Right lobe of liver (tissue), 6 donors: ENCODE data around the gene GTF2IRD1. TPM values are rescaled to one million over a fixed set of nuclear protein-coding genes. Genes with fewer than 3 reads are reported as not detected.

Source experiments
- ATAC-seq, 4 donors: fragments of 200-7000 bp; cut with Tn5 transposase; one replicate each; pipeline ENCODE4 v1.9.1; 2020; ENCODE audit warnings: mild to moderate bottlenecking in 4 of 4, moderate library complexity in 4 of 4
- DNase-seq, 3 donors: peaks; one replicate each; pipeline ENCODE4 v3.0.0-alpha.2; 2020
- H3K27ac ChIP-seq, 3 donors: fragments of 200-600 bp; one replicate each; pipeline ENCODE4 v1.8.0; 2022
- H3K27me3 ChIP-seq, 2 donors: fragments of 200-600 bp; one replicate each; pipeline ENCODE4 v1.8.0; 2022
- H3K36me3 ChIP-seq, 4 donors: fragments of 200-600 bp; sonication (generic) in 1 of 4; one replicate each; pipeline versions ENCODE4 v1.5.1 to v1.8.0; 2017 to 2022; ENCODE audit warnings: control low read depth in 1 of 4
- H3K4me1 ChIP-seq, 4 donors: fragments of 200-600 bp; sonication (generic) in 1 of 4; one replicate each; pipeline versions ENCODE4 v1.5.1 to v1.8.0; 2017 to 2022; ENCODE audit warnings: control low read depth in 1 of 4
- H3K4me3 ChIP-seq, 3 donors: fragments of 200-600 bp; one replicate each; pipeline ENCODE4 v1.8.0; 2022
- H3K9me3 ChIP-seq, 4 donors: fragments of 200-600 bp; sonication (generic) in 1 of 4; one replicate each; pipeline versions ENCODE4 v1.5.1 to v1.8.0; 2017 to 2022; ENCODE audit warnings: control low read depth in 1 of 4
- CTCF ChIP-seq, 4 donors: fragments of 200-600 bp in 3 of 4; fragments of 450-650 bp in 1 of 4; IDR thresholded peaks; one replicate each; pipeline versions ENCODE4 v1.5.1 to v1.8.0; 2016 to 2022; ENCODE audit warnings: antibody characterized with exemption in 4 of 4, mild to moderate bottlenecking in 2 of 4
- POLR2A ChIP-seq: fragments of 450-650 bp; IDR thresholded peaks from one replicate; pipeline ENCODE4 v1.6.1; 2017; ENCODE audit warnings: antibody characterized with exemption, mild to moderate bottlenecking
- WGBS: methylation state at CpG from one replicate; pipeline ENCODE4 v1.1.6; 2018; ENCODE audit warnings: low coverage, low lambda C conversion rate; ENCODE audit not compliant: insufficient coverage; ENCODE audit errors: missing lambda C conversion rate; 5-methylcytosine and 5-hydroxymethylcytosine counted together
- intact Hi-C, 2 donors: fragments of 100-400 bp; cut with DNase I; formaldehyde crosslinking; loops; one replicate each; pipeline versions ENCODE4 v1.11.2 to v1.14.1; 2022
- total RNA-seq, 6 experiments: library from RNA; depleted of rRNA in 2 of 6; stranded (reverse); fragments of >200 nt in 2 of 6; fragmentation: NEBNext Ultra II Directional in 3 of 6; extraction: Animal tissue kit (Norgen Biotek cat#: 25700) in 3 of 6; gene quantifications; one replicate each; pipeline versions ENCODE4 v1.1.0 to v1.2.4, GENCODE V29; 2016 to 2023
- donor health status: DM: no; HTN: yes; CAD: no.
- donor health status: DM: no; HTN: no; CAD: no.
- donor health status: DM: no; HTN: no; CAD: no.
- donor health status: DM: no; HTN: yes; CAD: no.
- donor health status: DM: no; HTN: yes; CAD: no.

GTF2IRD1 gene
- total RNA-seq, 6 experiments from 2014 or later, result 1.9 to 9.8 (median 6.5) TPM

- Histone ChIP-seq H3K27ac (no peak overlapping the region), H3K27me3 (no peaks in the 10 kb centered on the region), H3K36me3 (no peaks in the 10 kb centered on the region), H3K9me3 (no peaks in the 10 kb centered on the region), H3K4me3 (no peak overlapping the region), H3K4me1 (no peaks in the 10 kb centered on the region)
- WGBS, result 95% methylated on average over 6 of the region's 8 CpGs
- intact Hi-C loops, result no loop called here
- no peak for ATAC-seq
- no peak for TF ChIP-seq POLR2A
- no peak for TF ChIP-seq CTCF (IDR thresholded peaks at IDR 0.05)
- DNase-seq, result no peak
Observed at GRCh38 chr7:74470504-74470903, 16.8 kb downstream of the GTF2IRD1 start.

GRCh38 chr7:74473116-74473515 lies 19.4 kb downstream of the GTF2IRD1 start:
- ATAC-seq (no peak), DNase-seq (no peak)
- 80% methylated on average over 1 of the region's 5 CpGs for WGBS
- no peak overlapping the region for H3K4me3 ChIP-seq
- no peaks in the 10 kb centered on the region for H3K36me3 ChIP-seq
- no peak overlapping the region for H3K27ac ChIP-seq
- TF ChIP-seq CTCF (IDR thresholded peaks at IDR 0.05), result no peak
- no peak for TF ChIP-seq POLR2A
- peaks cover 0 to 8% (median 5%) of the 10 kb centered on the region in 4 donors for H3K4me1 ChIP-seq
- intact Hi-C loops, result no loop called here
- no peaks in the 10 kb centered on the region for H3K9me3 ChIP-seq
- no peaks in the 10 kb centered on the region for H3K27me3 ChIP-seq

GRCh38 chr7:74474271-74474865 lies 20.7 kb downstream of the GTF2IRD1 start:
- intact Hi-C loops, result no loop called here
- H3K4me1 ChIP-seq, result peaks cover 0 to 19% (median 10%) of the 10 kb centered on the region in 4 donors
- ATAC-seq, result no peak
- no peaks in the 10 kb centered on the region for H3K36me3 ChIP-seq
- no peaks in the 10 kb centered on the region for H3K27me3 ChIP-seq
- H3K4me3 ChIP-seq, result no peak overlapping the region
- H3K9me3 ChIP-seq, result no peaks in the 10 kb centered on the region
- no peak overlapping the region for H3K27ac ChIP-seq
- TF ChIP-seq POLR2A, result no peak
- no peak for TF ChIP-seq CTCF (IDR thresholded peaks at IDR 0.05)
- WGBS, result 83% methylated on average over 1 of the region's 4 CpGs
- no peak for DNase-seq

DNA sequence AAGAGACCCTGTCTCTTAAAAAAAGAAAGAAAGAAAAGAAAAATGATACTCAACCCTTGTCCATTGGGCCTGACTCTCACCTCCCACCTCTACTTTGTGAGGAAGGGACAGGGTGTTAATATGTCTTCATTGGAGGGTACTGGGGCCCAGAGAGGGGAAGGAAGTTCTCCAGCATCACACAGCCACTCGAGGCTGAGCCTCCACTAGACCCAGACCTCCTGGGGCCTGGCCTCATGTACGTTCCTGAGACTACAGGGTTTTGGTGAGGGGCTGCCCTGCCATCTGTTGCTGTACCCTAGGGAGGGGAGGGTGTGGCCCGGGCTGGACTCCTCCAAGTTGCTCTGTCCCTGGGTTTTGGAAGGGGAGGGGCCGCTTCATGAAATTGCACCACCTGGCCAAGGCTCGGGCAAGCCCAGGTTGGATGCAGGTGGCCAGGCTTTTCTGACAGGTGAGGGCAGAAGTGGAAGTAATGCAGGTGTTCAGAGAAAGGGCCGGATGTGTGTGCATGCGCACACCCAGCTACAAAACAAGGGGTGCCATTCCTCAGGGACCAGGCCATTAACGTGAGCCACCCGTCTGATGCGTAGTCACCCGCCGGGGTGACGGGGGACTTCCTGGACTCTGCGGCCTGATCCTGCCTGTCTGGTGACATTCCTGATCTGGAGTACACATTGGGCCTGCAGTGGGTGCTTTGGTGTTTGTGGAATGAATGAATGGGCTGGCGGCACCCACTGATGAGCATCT lies 21.7 kb downstream of the GTF2IRD1 start:
- intact Hi-C loops, result no loop called here
- Histone ChIP-seq H3K27me3 (no peaks in the 10 kb centered on the region), H3K36me3 (no peaks in the 10 kb centered on the region), H3K9me3 (no peaks in the 10 kb centered on the region), H3K4me3 (no peak overlapping the region), H3K27ac (no peak overlapping the region), H3K4me1 (peaks cover 0 to 24% (median 12%) of the 10 kb centered on the region in 4 donors)
- no peak for TF ChIP-seq CTCF (IDR thresholded peaks at IDR 0.05)
- no peak for TF ChIP-seq POLR2A
- ATAC-seq, result no peak
- 79% methylated on average over 9 of the region's 15 CpGs for WGBS
- DNase-seq, result no peak
